Amygdala (tissue), 56 donors: ENCODE data around the gene RAB3GAP1.
"Not testable (repeated sequence)": the region's sequence is repeated elsewhere in the genome, so short reads cannot be mapped to it uniquely, and the experiment has no call there.

ENCODE experiments used
- DNase-seq, 56 donors: peaks; one replicate each; lab custom pipeline; 2025; lab: John Stamatoyannopoulos, UW

The RAB3GAP1 gene

GRCh38 chr2:135099802-135100483 lies 47.9 kb downstream of the RAB3GAP1 start:
- no peak for DNase-seq

- no peak for DNase-seq
Measured at GRCh38 chr2:135103843-135104242, 51.8 kb downstream of the RAB3GAP1 start.

- DNase-seq = not testable (repeated sequence)
Measured at GRCh38 chr2:135105513-135106316, 53.6 kb downstream of the RAB3GAP1 start.

GRCh38 chr2:135113322-135113721 lies 61.2 kb downstream of the RAB3GAP1 start:
- no peak for DNase-seq

GRCh38 chr2:135119582-135119981 lies 67.5 kb downstream of the RAB3GAP1 start:
- no peak for DNase-seq

- DNase-seq = no peak
Measured at GRCh38 chr2:135121016-135121657, 69.0 kb downstream of the RAB3GAP1 start.

GRCh38 chr2:135121658-135122039 lies 69.6 kb downstream of the RAB3GAP1 start:
- not testable (repeated sequence) for DNase-seq

GRCh38 chr2:135124924-135125886 lies 73.1 kb downstream of the RAB3GAP1 start:
- no peak for DNase-seq

GRCh38 chr2:135125940-135126339 lies 73.8 kb downstream of the RAB3GAP1 start:
- DNase-seq = no peak

GRCh38 chr2:135130751-135131150 lies 78.7 kb downstream of the RAB3GAP1 start:
- no peak for DNase-seq

GRCh38 chr2:135132314-135132713 lies 80.2 kb downstream of the RAB3GAP1 start:
- DNase-seq = no peak

GRCh38 chr2:135140606-135141005 lies 88.5 kb downstream of the RAB3GAP1 start:
- no peak for DNase-seq

GRCh38 chr2:135142323-135142722 lies 90.2 kb downstream of the RAB3GAP1 start:
- DNase-seq = no peak

GRCh38 chr2:135144343-135144742 lies 92.3 kb downstream of the RAB3GAP1 start:
- DNase-seq = no peak

GRCh38 chr2:135149251-135149650 lies 97.2 kb downstream of the RAB3GAP1 start:
- DNase-seq = no peak

- no peak for DNase-seq
Measured at GRCh38 chr2:135150725-135151124, 98.6 kb downstream of the RAB3GAP1 start.

- DNase-seq = no peak
Measured at GRCh38 chr2:135151615-135152014, 99.5 kb downstream of the RAB3GAP1 start.

- DNase-seq = no peak
Measured at GRCh38 chr2:135152361-135152760, 100.3 kb downstream of the RAB3GAP1 start.

- DNase-seq = no peak
Measured at GRCh38 chr2:135154962-135155361, 102.9 kb downstream of the RAB3GAP1 start.

- no peak for DNase-seq
Measured at GRCh38 chr2:135157856-135158255, 105.8 kb downstream of the RAB3GAP1 start.
